Lower leg skin (tissue), 4 donors: Measurements from ENCODE around the gene DAB1. TPM values are rescaled to one million over a fixed set of nuclear protein-coding genes. Genes with fewer than 3 reads are reported as not detected.

ENCODE experiments used
- DNase-seq, 2 donors: peaks; one replicate each; pipeline ENCODE4 v3.0.0-alpha.2; 2019; ENCODE audit warnings: low spot score in 2 of 2
- H3K4me3 ChIP-seq: fragments of 200-600 bp; sonication (generic); 2 replicates; pipeline ENCODE4 v1.5.1; 2017; ENCODE audit warnings: mild to moderate bottlenecking, low read depth; ENCODE audit not compliant: poor library complexity, severe bottlenecking
- CTCF ChIP-seq, 3 donors: fragments of 450-650 bp; IDR thresholded peaks; one replicate each; pipeline ENCODE4 v1.5.1; 2016; ENCODE audit warnings: antibody characterized with exemption in 3 of 3, mild to moderate bottlenecking in 3 of 3, moderate library complexity in 2 of 3
- POLR2A ChIP-seq, 2 donors: fragments of 450-650 bp; IDR thresholded peaks; one replicate each; pipeline ENCODE4 v1.6.1; 2016 to 2017; ENCODE audit warnings: antibody characterized with exemption in 2 of 2, mild to moderate bottlenecking in 1 of 2, moderate library complexity in 1 of 2
- WGBS, 2 donors: methylation state at CpG; one replicate each; pipeline ENCODE4 v1.1.5; 2018; 5-methylcytosine and 5-hydroxymethylcytosine counted together
- intact Hi-C: fragments of 100-400 bp; cut with DNase I; formaldehyde crosslinking; loops from one replicate; pipeline ENCODE4 v1.15.0; 2023; ENCODE audit warnings: low total_unique reads
- total RNA-seq, 4 donors: library from RNA; depleted of rRNA; stranded (reverse); fragments of >200 nt; gene quantifications; one replicate each; pipeline ENCODE4 v1.1.0, GENCODE V29; 2016

DAB1 gene
- total RNA-seq, 4 donors from 2014 or later, result 0.58 TPM; not detected in 3

- intact Hi-C loops, result no loop called here
- no peak overlapping the region for H3K4me3 ChIP-seq
- WGBS, 2 donors, result 14 to 22% methylated on average over 1 of the region's 1 CpG
- TF ChIP-seq CTCF (IDR thresholded peaks at IDR 0.05) (no peak), POLR2A (IDR thresholded peaks at IDR 0.05) (no peak)
- no peak for DNase-seq
Observed at GRCh38 chr1:57467830-57468229, 44.0 kb upstream of the DAB1 start.

GRCh38 chr1:57464756-57465155, 40.9 kb upstream of the DAB1 start:
- intact Hi-C loops, result no loop called here
- no peak overlapping the region for H3K4me3 ChIP-seq
- DNase-seq, result no peak
- 25% methylated on average over 3 of the region's 3 CpGs for WGBS, 2 donors
- no peak for TF ChIP-seq CTCF (IDR thresholded peaks at IDR 0.05)
- no peak for TF ChIP-seq POLR2A (IDR thresholded peaks at IDR 0.05)

GRCh38 chr1:57463343-57463742, 39.5 kb upstream of the DAB1 start:
- TF ChIP-seq CTCF (IDR thresholded peaks at IDR 0.05) (no peak), POLR2A (IDR thresholded peaks at IDR 0.05) (no peak)
- DNase-seq, result no peak
- H3K4me3 ChIP-seq, result no peak overlapping the region
- 32 to 54% methylated on average over 3 of the region's 3 CpGs for WGBS, 2 donors
- intact Hi-C loops, result no loop called here

GRCh38 chr1:57461405-57461804, 37.5 kb upstream of the DAB1 start:
- no peak overlapping the region for H3K4me3 ChIP-seq
- TF ChIP-seq CTCF (IDR thresholded peaks at IDR 0.05), result no peak
- no peak for TF ChIP-seq POLR2A (IDR thresholded peaks at IDR 0.05)
- no peak for DNase-seq
- 80 to 84% methylated on average over 2 of the region's 2 CpGs for WGBS, 2 donors
- intact Hi-C loops, result no loop called here

- TF ChIP-seq CTCF (IDR thresholded peaks at IDR 0.05) (no peak), POLR2A (IDR thresholded peaks at IDR 0.05) (no peak)
- DNase-seq, result no peak
- H3K4me3 ChIP-seq, result no peak overlapping the region
- intact Hi-C loops, result loop anchor here (10.0 kb wide), 1 partner anchor 1393 kb away; no protein-coding TSS in a partner anchor
- WGBS, 2 donors, result 68 to 70% methylated on average over 5 of the region's 5 CpGs
Observed at GRCh38 chr1:57451516-57451915, 27.7 kb upstream of the DAB1 start.

- WGBS, 2 donors, result 63 to 68% methylated on average over 3 of the region's 3 CpGs
- H3K4me3 ChIP-seq, result no peak overlapping the region
- TF ChIP-seq CTCF (IDR thresholded peaks at IDR 0.05) (no peak), POLR2A (IDR thresholded peaks at IDR 0.05) (no peak)
- no peak for DNase-seq
- intact Hi-C loops, result loop anchor here (10.0 kb wide), 1 partner anchor 1394 kb away; no protein-coding TSS in a partner anchor
Observed at GRCh38 chr1:57450981-57451380, 27.1 kb upstream of the DAB1 start.
